Right lobe of liver (tissue), 6 donors: ENCODE data around the gene CXCR3. TPM values are rescaled to one million over a fixed set of nuclear protein-coding genes. Genes with fewer than 3 reads are reported as not detected.

Experiments used
- ATAC-seq, 4 donors: fragments of 200-7000 bp; cut with Tn5 transposase; one replicate each; pipeline ENCODE4 v1.9.1; 2020; ENCODE audit warnings: mild to moderate bottlenecking in 4 of 4, moderate library complexity in 4 of 4
- DNase-seq, 3 donors: peaks; one replicate each; pipeline ENCODE4 v3.0.0-alpha.2; 2020
- H3K27ac ChIP-seq, 3 donors: fragments of 200-600 bp; one replicate each; pipeline ENCODE4 v1.8.0; 2022
- H3K27me3 ChIP-seq, 2 donors: fragments of 200-600 bp; one replicate each; pipeline ENCODE4 v1.8.0; 2022
- H3K36me3 ChIP-seq, 4 donors: fragments of 200-600 bp; sonication (generic) in 1 of 4; one replicate each; pipeline versions ENCODE4 v1.5.1 to v1.8.0; 2017 to 2022; ENCODE audit warnings: control low read depth in 1 of 4
- H3K4me1 ChIP-seq, 4 donors: fragments of 200-600 bp; sonication (generic) in 1 of 4; one replicate each; pipeline versions ENCODE4 v1.5.1 to v1.8.0; 2017 to 2022; ENCODE audit warnings: control low read depth in 1 of 4
- H3K4me3 ChIP-seq, 3 donors: fragments of 200-600 bp; one replicate each; pipeline ENCODE4 v1.8.0; 2022
- H3K9me3 ChIP-seq, 4 donors: fragments of 200-600 bp; sonication (generic) in 1 of 4; one replicate each; pipeline versions ENCODE4 v1.5.1 to v1.8.0; 2017 to 2022; ENCODE audit warnings: control low read depth in 1 of 4
- POLR2A ChIP-seq: fragments of 450-650 bp; IDR thresholded peaks from one replicate; pipeline ENCODE4 v1.6.1; 2017; ENCODE audit warnings: antibody characterized with exemption, mild to moderate bottlenecking
- WGBS: methylation state at CpG from one replicate; pipeline ENCODE4 v1.1.6; 2018; ENCODE audit warnings: low coverage, low lambda C conversion rate; ENCODE audit not compliant: insufficient coverage; ENCODE audit errors: missing lambda C conversion rate; 5-methylcytosine and 5-hydroxymethylcytosine counted together
- intact Hi-C, 2 donors: fragments of 100-400 bp; cut with DNase I; formaldehyde crosslinking; loops; one replicate each; pipeline versions ENCODE4 v1.11.2 to v1.14.1; 2022
- long read RNA-seq: library from polyadenylated mRNA; unstranded; transcript quantifications from one replicate; pipeline ENCODE4 v2.0.0, GENCODE V29; 2019
- total RNA-seq, 6 experiments: library from RNA; depleted of rRNA in 2 of 6; stranded (reverse); fragments of >200 nt in 2 of 6; fragmentation: NEBNext Ultra II Directional in 3 of 6; extraction: Animal tissue kit (Norgen Biotek cat#: 25700) in 3 of 6; gene quantifications; one replicate each; pipeline versions ENCODE4 v1.1.0 to v1.2.4, GENCODE V29; 2016 to 2023
- TF ChIP-seq, protein P1 (sequence below), 4 donors: fragments of 200-600 bp in 3 of 4; fragments of 450-650 bp in 1 of 4; IDR thresholded peaks; one replicate each; pipeline versions ENCODE4 v1.5.1 to v1.8.0; 2016 to 2022; ENCODE audit warnings: antibody characterized with exemption in 4 of 4, mild to moderate bottlenecking in 2 of 4
- donor health status: DM: no; HTN: yes; CAD: no.
- donor health status: DM: no; HTN: no; CAD: no.
- donor health status: DM: no; HTN: no; CAD: no.
- donor health status: DM: no; HTN: yes; CAD: no.
- donor health status: DM: no; HTN: yes; CAD: no.

Gene CXCR3
- total RNA-seq, result under 1 TPM in 1 of 6 experiments, not detected in 5; 0.13 TPM
- long read RNA-seq, result 0 reads

DNA sequence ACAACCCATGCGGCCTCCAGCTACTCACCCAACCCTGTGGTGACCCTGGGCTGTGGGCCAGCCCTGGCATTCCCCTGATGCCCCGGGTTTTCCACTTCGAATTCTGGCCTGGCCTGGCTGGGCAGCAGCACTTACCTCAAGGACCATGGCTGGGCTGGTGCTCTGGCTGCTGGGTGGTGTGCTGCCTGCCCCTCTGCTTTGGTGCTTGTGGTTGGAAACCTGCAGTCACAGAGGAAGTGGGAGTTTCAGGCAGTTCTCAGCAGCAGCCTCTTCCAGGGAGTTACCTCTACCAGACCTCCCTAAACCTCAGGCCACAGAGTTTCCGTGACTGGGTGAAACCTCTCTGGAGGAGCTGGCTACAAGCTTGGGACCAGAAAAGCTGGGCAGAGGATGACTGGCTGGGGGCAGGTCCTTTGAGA, at the start of gene CXCR3:
TSS of gene CXCR3 (minus strand) at position 209 of the 419 bp plus-strand sequence. CDS start at position 147, 62 bp downstream.
- H3K4me3 ChIP-seq, result no peak within 1 kb of the TSS
- H3K27me3 ChIP-seq, result no peaks in the 10 kb centered on the region
- peak; percentile 51 to 61 (median 52) for DNase-seq
- H3K36me3 ChIP-seq, result no peaks in the 10 kb centered on the region
- peak in 3 of 4 donors; percentile 2 to 49 (median 45) for ATAC-seq
- intact Hi-C loops, result no loop called here
- H3K9me3 ChIP-seq, result no peaks in the 10 kb centered on the region
- WGBS, result no CpG with 5 or more reads among the region's 4 CpGs
- no peak for TF ChIP-seq POLR2A
- TF ChIP-seq, protein P1, sequence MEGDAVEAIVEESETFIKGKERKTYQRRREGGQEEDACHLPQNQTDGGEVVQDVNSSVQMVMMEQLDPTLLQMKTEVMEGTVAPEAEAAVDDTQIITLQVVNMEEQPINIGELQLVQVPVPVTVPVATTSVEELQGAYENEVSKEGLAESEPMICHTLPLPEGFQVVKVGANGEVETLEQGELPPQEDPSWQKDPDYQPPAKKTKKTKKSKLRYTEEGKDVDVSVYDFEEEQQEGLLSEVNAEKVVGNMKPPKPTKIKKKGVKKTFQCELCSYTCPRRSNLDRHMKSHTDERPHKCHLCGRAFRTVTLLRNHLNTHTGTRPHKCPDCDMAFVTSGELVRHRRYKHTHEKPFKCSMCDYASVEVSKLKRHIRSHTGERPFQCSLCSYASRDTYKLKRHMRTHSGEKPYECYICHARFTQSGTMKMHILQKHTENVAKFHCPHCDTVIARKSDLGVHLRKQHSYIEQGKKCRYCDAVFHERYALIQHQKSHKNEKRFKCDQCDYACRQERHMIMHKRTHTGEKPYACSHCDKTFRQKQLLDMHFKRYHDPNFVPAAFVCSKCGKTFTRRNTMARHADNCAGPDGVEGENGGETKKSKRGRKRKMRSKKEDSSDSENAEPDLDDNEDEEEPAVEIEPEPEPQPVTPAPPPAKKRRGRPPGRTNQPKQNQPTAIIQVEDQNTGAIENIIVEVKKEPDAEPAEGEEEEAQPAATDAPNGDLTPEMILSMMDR (IDR thresholded peaks at IDR 0.05), result no peak
- no peak within 1 kb of the TSS for H3K27ac ChIP-seq
- no peaks in the 10 kb centered on the region for H3K4me1 ChIP-seq

DNA sequence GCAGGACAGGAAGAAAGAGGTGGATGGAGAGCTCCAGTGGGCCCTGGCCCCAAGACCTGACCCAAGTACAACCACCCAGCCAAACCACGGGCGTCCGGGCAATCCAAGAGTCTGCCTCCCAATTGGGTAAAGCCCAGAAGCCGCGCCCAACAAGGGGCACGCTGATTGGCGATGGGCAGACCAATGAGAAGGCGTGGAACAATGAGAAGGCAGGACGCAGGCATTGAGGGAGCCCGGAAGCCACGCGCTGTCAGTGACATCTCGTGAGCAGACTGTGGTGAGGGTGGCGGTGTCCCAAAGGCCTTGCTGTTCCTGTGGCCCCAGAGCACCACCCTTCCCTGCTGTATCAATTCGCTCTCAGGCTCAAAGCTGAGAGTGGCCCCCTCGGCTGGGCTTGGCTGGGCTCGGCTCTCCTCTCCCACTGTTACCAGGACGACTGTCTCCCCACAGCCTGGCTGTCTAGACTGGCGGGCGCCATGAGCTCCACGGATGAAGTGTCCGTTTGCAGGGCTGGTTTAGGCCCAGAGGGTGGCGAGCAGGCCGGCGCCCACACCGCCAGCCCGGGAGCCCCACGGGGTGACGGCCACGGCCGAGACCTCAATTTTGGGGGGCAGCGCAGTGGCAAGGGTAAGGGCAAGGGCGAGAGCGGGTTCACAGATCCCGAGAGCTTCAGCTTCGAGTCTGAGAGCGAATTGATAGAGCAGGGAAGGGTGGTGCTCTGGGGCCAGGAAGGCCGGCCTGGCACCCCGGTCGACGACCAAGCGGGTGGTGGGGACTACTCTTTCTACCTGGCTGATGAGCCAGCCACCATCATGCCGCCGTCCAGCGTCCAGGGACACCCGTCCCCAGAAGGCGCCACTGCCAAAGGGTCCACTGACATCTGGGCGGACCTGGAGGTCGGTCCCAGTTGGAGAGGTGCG, 49.3 kb upstream of the CXCR3 start, which contains the start of gene LOC101059915:
TSS of gene LOC101059915 (plus strand) at position 219 of the 920 bp plus-strand sequence.
- intact Hi-C loops, result no loop called here

DNA sequence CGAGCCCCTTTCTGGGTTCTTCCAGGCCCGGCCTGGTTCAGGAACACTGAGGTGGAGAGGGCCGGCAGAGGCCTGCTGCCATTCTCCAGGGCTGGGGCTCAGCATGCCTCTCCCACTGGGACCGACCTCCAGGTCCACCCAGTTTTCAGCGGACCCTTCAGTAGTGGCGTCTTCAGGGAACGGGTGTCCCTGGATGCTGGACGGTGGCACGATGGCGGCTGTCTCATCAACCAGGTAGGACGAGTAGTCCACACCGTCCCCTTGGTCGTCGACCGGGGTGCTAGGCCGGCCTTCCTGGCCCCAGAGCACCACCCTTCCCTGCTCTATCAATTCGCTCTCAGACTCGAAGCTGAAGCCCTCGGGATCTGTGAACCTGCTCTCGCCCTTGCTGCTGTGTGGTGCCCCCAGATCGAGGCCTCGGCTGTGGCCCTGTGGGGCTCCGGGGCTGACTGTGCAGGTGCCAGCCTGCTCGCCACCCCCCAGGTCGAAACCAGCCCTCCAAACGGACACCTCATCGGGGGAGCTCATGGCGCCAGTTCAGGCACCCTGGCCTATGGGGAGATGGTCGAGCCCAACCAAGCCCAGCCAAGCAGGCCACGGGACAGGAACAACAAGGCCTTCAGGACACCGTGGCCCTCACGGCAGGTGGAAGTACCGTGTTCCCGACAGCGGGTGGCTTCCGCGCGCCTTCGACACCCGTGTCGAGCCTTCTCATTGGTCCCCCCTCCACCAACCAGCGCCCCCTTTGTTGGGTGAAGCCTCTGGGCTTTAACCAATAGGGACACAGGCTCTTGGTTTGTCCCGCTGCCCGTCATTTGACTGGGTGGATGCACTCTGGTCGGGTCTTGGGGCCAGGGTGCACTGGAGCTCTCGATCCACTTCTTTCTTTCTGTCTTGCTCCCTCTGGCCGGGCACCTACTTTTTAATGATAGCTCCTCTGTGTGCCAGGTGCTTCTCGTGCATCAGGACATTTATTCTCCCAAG, 48.2 kb upstream of the CXCR3 start:
- DNase-seq, result no peak
- no peaks in the 10 kb centered on the region for H3K27me3 ChIP-seq
- intact Hi-C loops, result no loop called here

More for the DNA sequence above, 49.3 kb upstream of the CXCR3 start, which contains the start of gene LOC101059915:
- Histone ChIP-seq H3K9me3 (no peaks in the 10 kb centered on the region), H3K27me3 (no peaks in the 10 kb centered on the region), H3K4me1 (no peaks in the 10 kb centered on the region), H3K36me3 (no peaks in the 10 kb centered on the region), H3K27ac (no peak within 1 kb of the TSS), H3K4me3 (no peak within 1 kb of the TSS)
- TF ChIP-seq, protein P1 (IDR thresholded peaks at IDR 0.05), result no peak
- no peak for TF ChIP-seq POLR2A
- 87% methylated on average over 7 of the region's 50 CpGs for WGBS
- DNase-seq (no peak), ATAC-seq (no peak)

DNA sequence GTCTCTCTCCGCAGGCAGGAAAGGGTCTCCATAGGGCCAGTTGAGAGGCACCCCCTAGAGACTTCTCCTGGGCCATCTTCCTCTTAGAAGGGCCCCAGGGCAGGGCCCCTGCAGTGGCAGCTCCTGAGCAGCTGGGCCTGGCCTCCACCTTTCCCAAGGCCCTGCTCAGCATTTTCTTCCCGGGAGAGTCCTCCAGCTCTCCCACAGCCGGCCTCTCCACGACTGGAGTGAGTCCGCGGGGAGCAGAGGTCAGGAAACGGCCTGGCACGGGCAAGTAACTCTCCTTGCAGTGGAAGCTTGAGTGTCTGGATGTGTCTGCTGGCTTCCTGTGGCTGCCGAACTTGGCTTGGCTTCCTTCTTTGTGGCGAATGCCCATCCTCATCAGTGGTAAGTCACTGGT, 47.4 kb upstream of the CXCR3 start:
- no peak overlapping the region for H3K4me3 ChIP-seq
- ATAC-seq (no peak), DNase-seq (no peak)
- H3K27me3 ChIP-seq, result no peaks in the 10 kb centered on the region
- no peaks in the 10 kb centered on the region for H3K36me3 ChIP-seq
- no peaks in the 10 kb centered on the region for H3K9me3 ChIP-seq
- no peaks in the 10 kb centered on the region for H3K4me1 ChIP-seq
- no CpG with 5 or more reads among the region's 10 CpGs for whole genome bisulfite sequencing
- no peak for TF ChIP-seq POLR2A
- TF ChIP-seq, protein P1 (IDR thresholded peaks at IDR 0.05), result no peak
- intact Hi-C loops, result no loop called here
- H3K27ac ChIP-seq, result no peak overlapping the region

More for the DNA sequence above, 48.2 kb upstream of the CXCR3 start:
- Histone ChIP-seq H3K4me1 (no peaks in the 10 kb centered on the region), H3K9me3 (no peaks in the 10 kb centered on the region), H3K4me3 (no peak overlapping the region), H3K27ac (no peak overlapping the region), H3K36me3 (no peaks in the 10 kb centered on the region)
- WGBS, result 70% methylated on average over 6 of the region's 48 CpGs
- TF ChIP-seq POLR2A, result no peak
- TF ChIP-seq, protein P1 (IDR thresholded peaks at IDR 0.05), result no peak
- ATAC-seq, result no peak
